Prostate gland (tissue), 2 donors: ENCODE results near the gene PCK1. TPM values are rescaled to one million over a fixed set of nuclear protein-coding genes. Genes with fewer than 3 reads are reported as not detected.

Experiments used
- DNase-seq: peaks from one replicate; pipeline ENCODE4 v3.0.0-alpha.2; 2019; ENCODE audit warnings: low spot score
- H3K27ac ChIP-seq, 2 donors: fragments of 200-600 bp; sonication (generic); 2 replicates each; pipeline ENCODE4 v1.5.1; 2017 to 2019
- H3K27me3 ChIP-seq: fragments of 200-600 bp; sonication (generic); replicated peaks from 2 replicates; pipeline ENCODE4 v1.5.1; 2019; ENCODE audit not compliant: insufficient read depth
- H3K36me3 ChIP-seq, 2 donors: fragments of 200-600 bp; sonication (generic); 1 replicate in 1 of 2; 2 replicates in 1 of 2; pipeline versions ENCODE4 v1.5.1 to v1.8.1; 2017 to 2019
- H3K4me1 ChIP-seq: fragments of 200-600 bp; sonication (generic); replicated peaks from 2 replicates; pipeline ENCODE4 v1.5.1; 2019
- H3K4me3 ChIP-seq, 2 donors: fragments of 200-600 bp; sonication (generic); 2 replicates each; pipeline ENCODE4 v1.5.1; 2017 to 2019
- H3K9me3 ChIP-seq: fragments of 200-600 bp; sonication (generic); 2 replicates; pipeline ENCODE4 v1.5.1; 2017
- POLR2A ChIP-seq: fragments of 450-650 bp; IDR thresholded peaks from one replicate; pipeline ENCODE4 v1.6.1; 2016; ENCODE audit warnings: antibody characterized with exemption, mild to moderate bottlenecking
- POLR2AphosphoS5 ChIP-seq: sonication (generic); formaldehyde crosslinking; IDR thresholded peaks from one replicate; pipeline ENCODE4 v1.6.1; 2017; ENCODE audit warnings: antibody characterized with exemption
- WGBS: methylation state at CpG from one replicate; pipeline ENCODE4 v1.1.5; 2018; 5-methylcytosine and 5-hydroxymethylcytosine counted together
- intact Hi-C: fragments of 100-400 bp; cut with DNase I; formaldehyde crosslinking; loops from one replicate; pipeline ENCODE4 v1.14.2; 2022
- total RNA-seq, 2 donors: library from RNA; depleted of rRNA; stranded (reverse); fragments of >200 nt; gene quantifications; one replicate each; pipeline ENCODE4 v1.1.0, GENCODE V29; 2016
- TF ChIP-seq, protein P1 (sequence below), 4 experiments: fragments of 200-600 bp in 2 of 4; fragments of 450-650 bp in 2 of 4; sonication (generic) in 2 of 4; IDR thresholded peaks; 1 replicate in 3 of 4; 2 replicates in 1 of 4; pipeline ENCODE4 v1.5.1; 2016 to 2019; ENCODE audit warnings: antibody characterized with exemption in 4 of 4, mild to moderate bottlenecking in 2 of 4, moderate library complexity in 2 of 4

Gene PCK1
- total RNA-seq, 2 donors from 2014 or later = 0.68 TPM; not detected in 1

DNA sequence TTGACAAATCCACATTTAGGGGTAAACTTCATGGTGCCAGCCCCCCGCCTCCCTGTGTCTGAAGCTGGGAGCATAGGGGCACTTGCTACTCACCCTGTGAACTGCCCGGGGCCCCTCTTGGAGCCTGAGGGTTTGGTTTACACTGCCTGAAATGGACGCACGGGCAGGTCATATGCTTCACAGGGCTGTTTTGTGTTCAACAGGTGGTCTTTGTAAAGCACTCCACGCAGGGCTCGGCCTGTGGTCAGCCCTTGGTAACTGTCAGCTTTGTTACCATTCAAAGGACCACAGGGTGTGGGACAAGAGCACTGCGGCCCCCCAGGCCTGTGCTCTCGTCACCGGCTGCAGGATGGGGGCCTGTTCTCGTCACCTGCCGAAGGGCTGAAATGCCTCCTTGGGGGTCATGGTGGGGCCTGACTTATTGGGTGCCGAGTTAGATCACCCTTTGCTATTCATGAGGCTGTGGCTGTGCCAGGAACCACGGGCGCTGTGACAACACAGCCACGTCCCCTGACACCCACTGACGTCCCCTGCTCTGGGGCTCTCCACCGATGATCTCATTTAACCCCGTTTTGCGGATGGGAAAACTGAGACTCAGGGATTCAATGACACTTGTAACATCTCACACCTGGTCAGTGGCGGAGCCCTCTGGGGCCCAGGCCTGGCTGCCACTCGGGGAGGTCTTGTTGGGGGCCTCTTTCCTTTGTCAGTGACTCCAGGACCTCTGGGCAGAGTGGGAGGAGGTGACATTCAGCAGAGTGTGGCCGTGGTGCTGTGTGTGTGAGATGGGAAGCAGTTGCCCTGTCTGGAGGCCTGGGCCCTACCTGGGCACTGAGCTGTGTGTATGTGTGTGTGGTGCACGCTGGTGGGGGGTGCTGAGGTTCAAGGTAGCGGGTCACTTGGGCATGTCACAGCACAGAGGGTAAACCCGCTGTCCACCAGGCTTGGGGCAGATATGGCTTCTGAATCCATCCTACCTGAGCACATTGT lies 34.4 kb downstream of the PCK1 start:
- Histone ChIP-seq H3K27ac (no peak overlapping the region), H3K4me3 (no peak overlapping the region), H3K36me3 (no peaks in the 10 kb centered on the region), H3K27me3 (no peaks in the 10 kb centered on the region), H3K4me1 (no peaks in the 10 kb centered on the region), H3K9me3 (no peaks in the 10 kb centered on the region)
- TF ChIP-seq POLR2AphosphoS5 (no peak), POLR2A (no peak)
- TF ChIP-seq, protein P1, sequence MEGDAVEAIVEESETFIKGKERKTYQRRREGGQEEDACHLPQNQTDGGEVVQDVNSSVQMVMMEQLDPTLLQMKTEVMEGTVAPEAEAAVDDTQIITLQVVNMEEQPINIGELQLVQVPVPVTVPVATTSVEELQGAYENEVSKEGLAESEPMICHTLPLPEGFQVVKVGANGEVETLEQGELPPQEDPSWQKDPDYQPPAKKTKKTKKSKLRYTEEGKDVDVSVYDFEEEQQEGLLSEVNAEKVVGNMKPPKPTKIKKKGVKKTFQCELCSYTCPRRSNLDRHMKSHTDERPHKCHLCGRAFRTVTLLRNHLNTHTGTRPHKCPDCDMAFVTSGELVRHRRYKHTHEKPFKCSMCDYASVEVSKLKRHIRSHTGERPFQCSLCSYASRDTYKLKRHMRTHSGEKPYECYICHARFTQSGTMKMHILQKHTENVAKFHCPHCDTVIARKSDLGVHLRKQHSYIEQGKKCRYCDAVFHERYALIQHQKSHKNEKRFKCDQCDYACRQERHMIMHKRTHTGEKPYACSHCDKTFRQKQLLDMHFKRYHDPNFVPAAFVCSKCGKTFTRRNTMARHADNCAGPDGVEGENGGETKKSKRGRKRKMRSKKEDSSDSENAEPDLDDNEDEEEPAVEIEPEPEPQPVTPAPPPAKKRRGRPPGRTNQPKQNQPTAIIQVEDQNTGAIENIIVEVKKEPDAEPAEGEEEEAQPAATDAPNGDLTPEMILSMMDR (IDR thresholded peaks at IDR 0.05) = no peak
- no peak for DNase-seq
- intact Hi-C loops = loop anchor here (5.0 kb wide), 1 partner anchor 57 kb away; no protein-coding TSS in a partner anchor
- WGBS = 83% methylated on average over 25 of the region's 25 CpGs

DNA sequence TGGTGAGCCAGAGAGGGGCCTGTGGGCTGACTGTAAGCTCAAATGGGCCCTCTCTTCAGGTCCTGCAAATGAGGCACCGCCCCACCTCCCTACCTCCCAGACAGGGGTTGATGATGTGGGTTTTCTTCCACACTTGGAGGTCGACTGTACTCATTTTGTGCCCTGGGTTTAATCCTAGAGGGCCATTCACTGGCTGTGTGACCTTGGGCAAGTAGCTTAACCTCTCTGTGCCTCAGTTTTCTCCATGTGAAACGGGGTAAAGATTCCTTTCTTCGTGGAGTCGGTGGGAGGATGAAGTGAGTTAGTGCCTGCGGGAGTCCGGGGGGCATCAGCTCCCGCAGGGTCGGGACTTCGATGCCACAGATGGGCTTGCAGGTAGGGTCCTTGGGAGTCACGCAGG lies 35.4 kb downstream of the PCK1 start:
- no peaks in the 10 kb centered on the region for H3K27me3 ChIP-seq
- DNase-seq = no peak
- intact Hi-C loops = loop anchor here (5.0 kb wide), 1 partner anchor 56 kb away; no protein-coding TSS in a partner anchor
- H3K27ac ChIP-seq = no peak overlapping the region
- no peaks in the 10 kb centered on the region for H3K9me3 ChIP-seq
- no peak overlapping the region for H3K4me3 ChIP-seq
- 73% methylated on average over 11 of the region's 11 CpGs for WGBS
- no peaks in the 10 kb centered on the region for H3K4me1 ChIP-seq
- H3K36me3 ChIP-seq = no peaks in the 10 kb centered on the region
- TF ChIP-seq POLR2AphosphoS5 = no peak
- TF ChIP-seq, protein P1 (IDR thresholded peaks at IDR 0.05) = no peak
- TF ChIP-seq POLR2A = no peak

DNA sequence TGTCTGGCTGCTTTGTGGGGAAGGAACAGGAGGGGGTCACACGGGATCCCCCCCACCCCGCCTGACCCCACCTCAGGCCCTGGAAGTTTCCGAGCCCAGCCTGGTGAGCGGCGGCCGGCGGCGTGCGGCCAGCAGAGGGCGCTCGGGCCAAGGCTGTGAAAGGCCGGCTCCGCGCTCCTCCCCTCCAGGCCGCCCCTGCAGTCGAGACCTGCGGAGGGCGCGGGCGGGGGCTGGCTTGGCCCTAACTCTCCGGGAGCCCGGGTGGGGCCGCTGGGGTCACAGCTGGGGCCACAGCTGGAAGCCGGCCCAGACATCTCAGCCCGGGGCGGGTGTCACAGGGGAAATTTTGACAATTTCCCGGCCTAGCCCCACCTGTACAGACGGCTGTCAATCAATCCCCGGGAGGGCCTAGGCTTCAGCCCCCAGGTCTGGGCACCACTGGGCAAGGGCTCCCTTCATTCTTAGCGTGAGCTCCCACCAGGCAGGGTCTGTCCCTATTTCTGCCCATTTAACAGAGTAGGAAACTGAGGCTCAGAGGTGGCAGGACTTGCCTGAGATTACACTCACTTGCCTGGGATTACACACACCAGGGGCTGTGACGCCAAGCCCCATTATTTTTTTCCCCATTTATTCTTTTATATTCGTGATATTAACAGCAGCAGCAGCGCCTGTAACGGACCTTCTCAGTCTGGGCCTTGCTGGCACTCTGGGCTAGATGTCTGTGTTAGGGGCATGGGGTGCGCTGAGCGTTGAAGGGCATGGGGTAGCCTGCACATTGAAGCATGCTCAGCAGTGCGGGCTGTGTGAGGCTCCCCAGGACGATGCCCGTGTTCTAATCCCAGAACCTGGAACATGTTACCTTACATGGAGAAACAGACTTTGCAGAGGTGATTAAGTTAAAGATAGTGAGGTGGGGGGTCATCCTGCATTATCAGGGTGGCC lies 36.4 kb downstream of the PCK1 start:
- no peaks in the 10 kb centered on the region for H3K4me1 ChIP-seq
- H3K36me3 ChIP-seq = no peaks in the 10 kb centered on the region
- H3K27me3 ChIP-seq = no peaks in the 10 kb centered on the region
- TF ChIP-seq, protein P1 (IDR thresholded peaks at IDR 0.05) = peak; percentile 96 to 98 (median 98)
- TF ChIP-seq POLR2AphosphoS5 = no peak
- TF ChIP-seq POLR2A = no peak
- intact Hi-C loops = loop anchor here (1.0 to 5.0 kb wide), 2 partner anchors 55 to 613 kb away; no protein-coding TSS in a partner anchor
- no peak overlapping the region for H3K4me3 ChIP-seq
- no peak overlapping the region for H3K27ac ChIP-seq
- no peaks in the 10 kb centered on the region for H3K9me3 ChIP-seq
- WGBS = 30% methylated on average over 27 of the region's 39 CpGs
- DNase-seq = peak; percentile 57

DNA sequence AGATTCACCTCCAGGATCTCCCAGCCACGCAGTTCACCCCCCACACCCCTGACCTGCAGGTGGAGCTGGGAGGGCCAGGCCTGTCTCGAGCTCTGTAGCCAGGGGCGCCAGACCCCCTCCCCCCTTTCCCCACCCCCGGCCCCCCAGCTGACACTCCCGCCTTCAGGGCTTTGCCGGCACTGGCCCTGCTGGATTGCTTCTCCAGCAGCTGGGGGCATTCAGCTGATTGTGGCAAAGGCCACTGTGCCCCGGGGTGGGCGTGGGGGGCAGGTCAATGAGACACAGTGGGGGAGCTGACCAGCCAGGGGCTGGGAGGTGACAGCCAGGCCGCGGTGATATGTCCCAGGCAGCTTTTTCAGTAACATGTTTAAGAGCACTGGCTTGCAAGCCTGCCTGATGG lies 37.1 kb downstream of the PCK1 start:
- Histone ChIP-seq H3K27me3 (no peaks in the 10 kb centered on the region), H3K4me1 (no peaks in the 10 kb centered on the region), H3K4me3 (no peak overlapping the region), H3K9me3 (no peaks in the 10 kb centered on the region), H3K27ac (no peak overlapping the region), H3K36me3 (no peaks in the 10 kb centered on the region)
- DNase-seq = no peak
- intact Hi-C loops = loop anchor here (5.0 kb wide), 1 partner anchor 54 kb away; no protein-coding TSS in a partner anchor
- WGBS = 62% methylated on average over 10 of the region's 10 CpGs
- no peak for TF ChIP-seq POLR2A
- TF ChIP-seq, protein P1 (IDR thresholded peaks at IDR 0.05) = no peak
- TF ChIP-seq POLR2AphosphoS5 = no peak
